GM20000 (cell line): Measurements from ENCODE around the gene NLRC3.
A peak's percentile ranks its signal among the peaks of the same experiment; 100 is the strongest.
"Not testable (repeated sequence)": the region's sequence is repeated elsewhere in the genome, so short reads cannot be mapped to it uniquely, and the experiment has no call there.

Experiments used
- DNase-seq: peaks from one replicate; pipeline ENCODE4 v3.0.0; 2012; ENCODE audit warnings: low spot score
- CTCF ChIP-seq: IDR thresholded peaks from 2 replicates; pipeline ENCODE4 v1.5.1; 2012; ENCODE audit warnings: mild to moderate bottlenecking, control low read depth; ENCODE audit errors: extremely low read depth, missing control alignments

The NLRC3 gene

GRCh38 chr16:3511286-3512180 is 65.7 kb downstream of the NLRC3 start:
- TF ChIP-seq CTCF: no peak
- DNase-seq: no peak

- no peak for TF ChIP-seq CTCF
- DNase-seq: no peak
Observed at GRCh38 chr16:3510416-3510815, 66.8 kb downstream of the NLRC3 start.

- DNase-seq: no peak
- no peak for TF ChIP-seq CTCF
Observed at GRCh38 chr16:3509470-3509928, 67.7 kb downstream of the NLRC3 start.

DNA sequence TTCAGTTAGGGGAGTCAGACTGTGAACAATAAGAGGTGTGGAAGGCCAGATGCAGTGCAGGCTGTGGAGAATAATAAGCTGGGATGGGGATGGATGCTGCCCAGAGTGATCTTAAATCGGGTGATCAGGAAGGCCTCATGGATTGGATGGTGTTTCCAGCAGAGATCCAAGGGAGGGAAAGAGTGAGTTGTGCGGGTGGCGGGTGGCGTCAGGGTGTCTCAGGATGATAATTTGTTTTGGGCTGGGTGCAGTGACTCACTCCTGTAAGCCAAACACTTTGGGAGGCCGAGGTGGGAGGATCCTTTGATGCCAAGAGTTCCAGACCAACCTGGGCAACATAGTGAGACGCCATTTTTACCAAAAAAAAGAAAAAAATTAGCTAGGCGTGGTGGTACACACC is 68.5 kb downstream of the NLRC3 start:
- no peak for DNase-seq
- no peak for TF ChIP-seq CTCF

DNA sequence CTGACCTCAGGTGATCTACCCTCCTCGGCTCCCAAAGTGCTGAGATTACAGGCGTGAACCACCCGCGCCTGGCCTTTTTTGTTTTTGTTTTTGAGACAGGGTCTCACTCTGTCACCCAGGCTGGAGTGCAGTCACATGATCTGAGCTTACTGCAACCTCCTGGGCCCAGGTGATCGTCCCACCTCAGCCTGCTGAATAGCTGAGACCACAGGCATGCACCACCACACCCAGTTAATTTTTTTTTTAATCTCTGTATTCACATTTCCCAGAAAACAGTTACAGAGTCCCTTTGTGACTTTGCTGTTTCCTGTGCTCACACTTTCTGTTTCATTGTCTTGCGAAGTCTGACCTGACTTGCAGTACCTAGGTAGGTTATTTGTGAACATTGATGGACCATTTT is 73.7 kb downstream of the NLRC3 start:
- DNase-seq: peak; percentile 23
- TF ChIP-seq CTCF: no peak

DNA sequence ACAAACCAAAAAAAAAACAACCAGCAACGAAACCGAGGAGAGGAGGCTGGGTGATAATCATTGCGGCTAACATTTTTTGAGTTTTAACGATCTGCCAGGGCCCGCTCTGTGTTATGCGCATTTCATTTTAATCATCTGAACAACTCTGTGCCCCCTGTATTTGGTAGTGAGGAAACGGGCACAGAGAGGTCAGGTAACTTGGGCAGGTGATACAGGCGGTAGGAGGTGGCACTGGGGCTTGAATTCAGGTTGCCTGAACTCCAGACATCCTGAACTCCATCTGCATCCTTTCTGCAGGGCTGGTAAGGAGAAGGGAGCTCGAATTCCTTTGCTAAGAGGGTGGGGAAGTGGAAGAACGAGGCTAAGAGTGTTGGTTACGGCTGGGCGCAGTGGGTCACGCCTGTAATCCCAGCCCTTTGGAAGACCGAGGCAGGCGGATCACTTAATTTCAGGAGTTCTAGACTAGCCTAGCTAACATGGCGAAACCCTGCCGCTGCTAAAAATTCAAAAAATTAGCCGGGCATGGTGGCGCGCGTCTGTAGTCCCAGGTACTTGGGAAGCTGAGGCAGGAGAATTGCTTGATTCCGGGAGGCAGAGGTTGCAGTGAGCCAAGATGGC is 75.3 kb downstream of the NLRC3 start:
- no peak for TF ChIP-seq CTCF
- no peak for DNase-seq

- not testable (repeated sequence) for DNase-seq
Observed at GRCh38 chr16:3501412-3501761, 75.8 kb downstream of the NLRC3 start.
